Posterior cingulate gyrus (tissue), 11 donors: ENCODE data around the gene LCE3D.

ENCODE experiments used
- DNase-seq, 10 donors: peaks; one replicate each; pipeline versions ENCODE4 v3.0.0 to v3.0.0-alpha.2; 2020 to 2021; ENCODE audit warnings: mixed read lengths in 3 of 10
- intact Hi-C: fragments of 100-400 bp; cut with DNase I; formaldehyde crosslinking; loops from one replicate; pipeline ENCODE4 v1.15.1; 2023

The LCE3D gene

GRCh38 chr1:152533327-152533938, 46.9 kb downstream of the LCE3D start:
- DNase-seq = peak in 1 of 10 donors; percentile 30

More at GRCh38 chr1:152533327-152533938, 46.9 kb downstream of the LCE3D start:
- intact Hi-C loops = no loop called here
